SK-N-SH (cell line): Measurements from ENCODE around the gene PTAR1.

ENCODE experiments used
- CTCF ChIP-seq: fragments of 200-600 bp; sonication (generic); IDR thresholded peaks from 2 replicates; pipeline ENCODE4 v1.6.1; 2017; ENCODE audit warnings: antibody characterized with exemption, mild to moderate bottlenecking, moderate library complexity
- EP300 ChIP-seq, 2 experiments: IDR thresholded peaks; 2 replicates each; pipeline versions ENCODE4 v1.4.0 to v1.6.1; 2012; ENCODE audit warnings: borderline replicate concordance in 1 of 2, low read depth in 1 of 2, low read length in 1 of 2
- FOSL2 ChIP-seq: IDR thresholded peaks from 2 replicates; pipeline ENCODE4 v1.4.0; 2012; ENCODE audit warnings: low read depth, mild to moderate bottlenecking, moderate library complexity, borderline replicate concordance
- MAX ChIP-seq: IDR thresholded peaks from 2 replicates; pipeline ENCODE4 v1.4.0; 2012; ENCODE audit warnings: low read depth
- MXI1 ChIP-seq: IDR thresholded peaks from 2 replicates; pipeline ENCODE4 v1.6.1; 2012; ENCODE audit warnings: mild to moderate bottlenecking, low read depth, low read length, improper control_type of control experiment
- POLR2AphosphoS5 ChIP-seq: IDR thresholded peaks from 2 replicates; pipeline ENCODE4 v1.6.1; 2012; ENCODE audit warnings: low read depth, low read length
- RAD21 ChIP-seq: IDR thresholded peaks from 2 replicates; pipeline ENCODE4 v1.6.1; 2012; ENCODE audit warnings: mild to moderate bottlenecking, low read length
- USF2 ChIP-seq: fragments of 150-350 bp; IDR thresholded peaks from 2 replicates; pipeline ENCODE4 v1.6.1; 2017; ENCODE audit warnings: antibody characterized with exemption, low read length, low read depth, borderline replicate concordance
- YY1 ChIP-seq: IDR thresholded peaks from 2 replicates; pipeline ENCODE4 v1.4.0; 2012; ENCODE audit warnings: low read depth, mild to moderate bottlenecking

- TF ChIP-seq USF2 (no peak), YY1 (no peak), FOSL2 (no peak), POLR2AphosphoS5 (no peak), EP300 (IDR thresholded peaks at IDR 0.05; ENCODE audit: borderline replicate concordance in 1 of 2, low read depth in 1 of 2, low read length in 1 of 2) (no peak), CTCF (no peak), MXI1 (no peak), MAX (no peak), RAD21 (no peak)
Observed at GRCh38 chr9:69762527-69762926, 2.7 kb upstream of the PTAR1 start.
